ENCODE data around the gene TMEM132E.

TMEM132E gene

GRCh38 chr17:34570506-34570905, 8.9 kb upstream of the TMEM132E start:
- no peak for DNase-seq (ENCODE audit: low read depth)
- no peak for TF ChIP-seq CTCF (conservative IDR thresholded peaks at IDR 0.05; ENCODE audit: low read length)
- H3K4me3 ChIP-seq (ENCODE audit: low read length): no peak overlapping the region

- no peak for TF ChIP-seq CTCF (conservative IDR thresholded peaks at IDR 0.05; ENCODE audit: low read length)
- no peak for DNase-seq (ENCODE audit: low read depth)
- H3K4me3 ChIP-seq (ENCODE audit: low read length): no peak overlapping the region
Observed at GRCh38 chr17:34571428-34572130, 7.8 kb upstream of the TMEM132E start.

- no peak for TF ChIP-seq CTCF (conservative IDR thresholded peaks at IDR 0.05; ENCODE audit: low read length)
- DNase-seq (ENCODE audit: low read depth): no peak
Observed at GRCh38 chr17:34572483-34572882, 6.9 kb upstream of the TMEM132E start.

GRCh38 chr17:34575182-34575581, 4.2 kb upstream of the TMEM132E start:
- no peak for TF ChIP-seq CTCF (conservative IDR thresholded peaks at IDR 0.05; ENCODE audit: low read length)
- H3K4me3 ChIP-seq (ENCODE audit: low read length): no peak overlapping the region
- DNase-seq (ENCODE audit: low read depth): no peak

More at GRCh38 chr17:34572483-34572882, 6.9 kb upstream of the TMEM132E start:
- no peak overlapping the region for H3K4me3 ChIP-seq (ENCODE audit: low read length)

- DNase-seq (ENCODE audit: low read depth): no peak
- no peak for TF ChIP-seq CTCF (conservative IDR thresholded peaks at IDR 0.05; ENCODE audit: low read length)
- no peak overlapping the region for H3K4me3 ChIP-seq (ENCODE audit: low read length)
Observed at GRCh38 chr17:34578016-34578415, 1.4 kb upstream of the TMEM132E start.

GRCh38 chr17:34578656-34579016, 746 bp upstream of the TMEM132E start:
- no peak for TF ChIP-seq CTCF (conservative IDR thresholded peaks at IDR 0.05; ENCODE audit: low read length)
- no peak overlapping the region for H3K4me3 ChIP-seq (ENCODE audit: low read length)
- DNase-seq (ENCODE audit: low read depth): no peak

- peak; percentile 7 for DNase-seq (ENCODE audit: low read depth)
- H3K4me3 ChIP-seq (ENCODE audit: low read length): no peak overlapping the region
- TF ChIP-seq CTCF (conservative IDR thresholded peaks at IDR 0.05; ENCODE audit: low read length): no peak
Observed at GRCh38 chr17:34579979-34580684, 750 bp downstream of the TMEM132E start.
